CD1c-positive myeloid dendritic cell (primary cell): ENCODE data around the gene KDF1.
"Not testable (repeated sequence)": the region's sequence is repeated elsewhere in the genome, so short reads cannot be mapped to it uniquely, and the experiment has no call there.

Experiments
- DNase-seq: peaks from one replicate; pipeline ENCODE4 v3.0.0-alpha.2; 2016; ENCODE audit errors: extremely low spot score

The KDF1 gene

GRCh38 chr1:26956321-26956720, 3.9 kb downstream of the KDF1 start:
- DNase-seq = no peak

GRCh38 chr1:26953374-26953773, 6.9 kb downstream of the KDF1 start:
- no peak for DNase-seq

- DNase-seq = no peak
These were observed 8.3 kb downstream of the KDF1 start for GRCh38 chr1:26951821-26952497.

- DNase-seq = no peak
These were observed 9.1 kb downstream of the KDF1 start for GRCh38 chr1:26951216-26951615.

- DNase-seq = no peak
These were observed 9.7 kb downstream of the KDF1 start for GRCh38 chr1:26950602-26951001.

GRCh38 chr1:26949926-26950319, 10.3 kb downstream of the KDF1 start:
- DNase-seq = no peak

GRCh38 chr1:26949266-26949925, 10.9 kb downstream of the KDF1 start:
- no peak for DNase-seq

GRCh38 chr1:26948725-26949057, 11.6 kb downstream of the KDF1 start:
- DNase-seq = not testable (repeated sequence)

GRCh38 chr1:26946270-26946669, 14.0 kb downstream of the KDF1 start:
- DNase-seq = no peak

GRCh38 chr1:26945728-26946127, 14.5 kb downstream of the KDF1 start:
- no peak for DNase-seq

- DNase-seq = no peak
These were observed 15.1 kb downstream of the KDF1 start for GRCh38 chr1:26945138-26945537.

GRCh38 chr1:26942656-26943055, 17.6 kb downstream of the KDF1 start:
- no peak for DNase-seq

GRCh38 chr1:26941311-26941710, 19.0 kb downstream of the KDF1 start:
- DNase-seq = no peak

- no peak for DNase-seq
These were observed 21.6 kb downstream of the KDF1 start for GRCh38 chr1:26938659-26939025.

- peak; percentile 63 for DNase-seq
These were observed 22.1 kb downstream of the KDF1 start for GRCh38 chr1:26938004-26938658.

GRCh38 chr1:26936823-26937222, 23.4 kb downstream of the KDF1 start:
- no peak for DNase-seq

GRCh38 chr1:26932531-26932930, 27.7 kb downstream of the KDF1 start:
- DNase-seq = peak; percentile 89

- no peak for DNase-seq
These were observed 36.6 kb downstream of the KDF1 start for GRCh38 chr1:26923711-26924110.

GRCh38 chr1:26922901-26923300, 37.4 kb downstream of the KDF1 start:
- DNase-seq = no peak

GRCh38 chr1:26922431-26922729, 37.9 kb downstream of the KDF1 start:
- no peak for DNase-seq

- peak; percentile 99 for DNase-seq
These were observed 38.5 kb downstream of the KDF1 start, which contains the start of gene NUDC for GRCh38 chr1:26921540-26922430. NUDC (plus strand) TSS chr1:26921743; CDS start chr1:26921849, 106 bp downstream.

- no peak for DNase-seq
These were observed 39.1 kb downstream of the KDF1 start for GRCh38 chr1:26921126-26921539.
